ENCODE measurements around the gene CDR2L.

DNA sequence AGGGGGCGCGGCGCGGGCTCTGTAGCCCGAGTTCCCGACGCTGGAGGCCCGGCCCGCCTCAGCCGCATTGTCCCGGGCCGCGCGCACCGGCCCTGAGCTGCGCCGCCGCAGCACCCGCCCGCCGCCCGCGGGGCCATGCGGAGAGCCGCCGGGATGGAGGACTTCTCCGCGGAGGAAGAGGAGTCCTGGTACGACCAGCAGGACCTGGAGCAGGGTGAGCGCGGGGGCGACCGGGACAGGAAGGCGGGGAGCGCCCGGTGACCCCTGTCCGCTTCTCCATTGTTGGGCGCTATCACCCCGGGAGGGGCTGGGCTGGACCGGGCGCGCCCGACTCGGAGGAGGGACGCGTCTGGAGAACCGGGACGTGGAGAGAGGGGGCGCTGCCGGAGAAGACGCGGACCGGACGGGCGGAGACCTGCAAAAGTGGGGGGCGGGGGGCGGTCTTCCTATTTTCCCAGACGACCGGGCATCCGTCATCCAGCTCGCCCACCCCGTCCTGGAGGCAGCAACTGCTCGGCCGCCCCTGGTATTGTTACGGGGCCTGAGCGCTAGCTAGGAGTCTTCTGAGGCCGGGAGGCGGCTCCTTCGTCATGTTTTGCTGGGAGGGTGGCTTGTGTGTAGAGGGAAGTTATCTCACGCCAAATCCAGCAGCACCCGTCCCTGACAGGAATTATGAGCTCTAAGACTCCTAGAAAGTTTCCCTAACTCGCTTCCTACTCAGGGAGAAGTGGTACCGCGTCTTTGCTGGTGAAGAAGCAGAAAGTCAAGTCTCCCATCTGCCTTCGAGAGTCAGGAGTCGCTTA, 678 bp downstream of the CDR2L start:
- no peak for TF ChIP-seq SMAD3 (CRISPR knock-in tag; IDR thresholded peaks at IDR 0.05; ENCODE audit: borderline replicate concordance)
- TF ChIP-seq, protein P1, sequence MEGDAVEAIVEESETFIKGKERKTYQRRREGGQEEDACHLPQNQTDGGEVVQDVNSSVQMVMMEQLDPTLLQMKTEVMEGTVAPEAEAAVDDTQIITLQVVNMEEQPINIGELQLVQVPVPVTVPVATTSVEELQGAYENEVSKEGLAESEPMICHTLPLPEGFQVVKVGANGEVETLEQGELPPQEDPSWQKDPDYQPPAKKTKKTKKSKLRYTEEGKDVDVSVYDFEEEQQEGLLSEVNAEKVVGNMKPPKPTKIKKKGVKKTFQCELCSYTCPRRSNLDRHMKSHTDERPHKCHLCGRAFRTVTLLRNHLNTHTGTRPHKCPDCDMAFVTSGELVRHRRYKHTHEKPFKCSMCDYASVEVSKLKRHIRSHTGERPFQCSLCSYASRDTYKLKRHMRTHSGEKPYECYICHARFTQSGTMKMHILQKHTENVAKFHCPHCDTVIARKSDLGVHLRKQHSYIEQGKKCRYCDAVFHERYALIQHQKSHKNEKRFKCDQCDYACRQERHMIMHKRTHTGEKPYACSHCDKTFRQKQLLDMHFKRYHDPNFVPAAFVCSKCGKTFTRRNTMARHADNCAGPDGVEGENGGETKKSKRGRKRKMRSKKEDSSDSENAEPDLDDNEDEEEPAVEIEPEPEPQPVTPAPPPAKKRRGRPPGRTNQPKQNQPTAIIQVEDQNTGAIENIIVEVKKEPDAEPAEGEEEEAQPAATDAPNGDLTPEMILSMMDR (IDR thresholded peaks at IDR 0.05): no peak
- TF ChIP-seq, protein P2, sequence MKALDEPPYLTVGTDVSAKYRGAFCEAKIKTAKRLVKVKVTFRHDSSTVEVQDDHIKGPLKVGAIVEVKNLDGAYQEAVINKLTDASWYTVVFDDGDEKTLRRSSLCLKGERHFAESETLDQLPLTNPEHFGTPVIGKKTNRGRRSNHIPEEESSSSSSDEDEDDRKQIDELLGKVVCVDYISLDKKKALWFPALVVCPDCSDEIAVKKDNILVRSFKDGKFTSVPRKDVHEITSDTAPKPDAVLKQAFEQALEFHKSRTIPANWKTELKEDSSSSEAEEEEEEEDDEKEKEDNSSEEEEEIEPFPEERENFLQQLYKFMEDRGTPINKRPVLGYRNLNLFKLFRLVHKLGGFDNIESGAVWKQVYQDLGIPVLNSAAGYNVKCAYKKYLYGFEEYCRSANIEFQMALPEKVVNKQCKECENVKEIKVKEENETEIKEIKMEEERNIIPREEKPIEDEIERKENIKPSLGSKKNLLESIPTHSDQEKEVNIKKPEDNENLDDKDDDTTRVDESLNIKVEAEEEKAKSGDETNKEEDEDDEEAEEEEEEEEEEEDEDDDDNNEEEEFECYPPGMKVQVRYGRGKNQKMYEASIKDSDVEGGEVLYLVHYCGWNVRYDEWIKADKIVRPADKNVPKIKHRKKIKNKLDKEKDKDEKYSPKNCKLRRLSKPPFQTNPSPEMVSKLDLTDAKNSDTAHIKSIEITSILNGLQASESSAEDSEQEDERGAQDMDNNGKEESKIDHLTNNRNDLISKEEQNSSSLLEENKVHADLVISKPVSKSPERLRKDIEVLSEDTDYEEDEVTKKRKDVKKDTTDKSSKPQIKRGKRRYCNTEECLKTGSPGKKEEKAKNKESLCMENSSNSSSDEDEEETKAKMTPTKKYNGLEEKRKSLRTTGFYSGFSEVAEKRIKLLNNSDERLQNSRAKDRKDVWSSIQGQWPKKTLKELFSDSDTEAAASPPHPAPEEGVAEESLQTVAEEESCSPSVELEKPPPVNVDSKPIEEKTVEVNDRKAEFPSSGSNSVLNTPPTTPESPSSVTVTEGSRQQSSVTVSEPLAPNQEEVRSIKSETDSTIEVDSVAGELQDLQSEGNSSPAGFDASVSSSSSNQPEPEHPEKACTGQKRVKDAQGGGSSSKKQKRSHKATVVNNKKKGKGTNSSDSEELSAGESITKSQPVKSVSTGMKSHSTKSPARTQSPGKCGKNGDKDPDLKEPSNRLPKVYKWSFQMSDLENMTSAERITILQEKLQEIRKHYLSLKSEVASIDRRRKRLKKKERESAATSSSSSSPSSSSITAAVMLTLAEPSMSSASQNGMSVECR (CRISPR knock-in tag; IDR thresholded peaks at IDR 0.05; ENCODE audit: borderline replicate concordance): no peak
- TF ChIP-seq, protein P3, sequence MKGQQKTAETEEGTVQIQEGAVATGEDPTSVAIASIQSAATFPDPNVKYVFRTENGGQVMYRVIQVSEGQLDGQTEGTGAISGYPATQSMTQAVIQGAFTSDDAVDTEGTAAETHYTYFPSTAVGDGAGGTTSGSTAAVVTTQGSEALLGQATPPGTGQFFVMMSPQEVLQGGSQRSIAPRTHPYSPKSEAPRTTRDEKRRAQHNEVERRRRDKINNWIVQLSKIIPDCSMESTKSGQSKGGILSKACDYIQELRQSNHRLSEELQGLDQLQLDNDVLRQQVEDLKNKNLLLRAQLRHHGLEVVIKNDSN (CRISPR knock-in tag; IDR thresholded peaks at IDR 0.05): no peak
- 0 out of 2 replicates have a peak, but pooled peaks have one; percentile 7 for TF ChIP-seq FOXK1 (CRISPR knock-in tag; IDR thresholded peaks at IDR 0.05)
- peak; percentile 43; the same call in 1 of the 2 replicates for TF ChIP-seq TEAD1 (CRISPR knock-in tag; IDR thresholded peaks at IDR 0.05)

All from WTC11 (cell line).